K562 (cell line): Measurements from ENCODE around the gene CCDC192. TPM values are rescaled to one million over a fixed set of nuclear protein-coding genes. Genes with fewer than 3 reads are reported as not detected.

Source experiments
- ATAC-seq: fragments of 200-7000 bp; cut with Tn5 transposase; 3 replicates; pipeline ENCODE4 v1.9.1; 2020; ENCODE audit warnings: moderate library complexity
- BruUV-seq: library from RNA; stranded (reverse); fragments of 400-500 nt; replicated peaks from 2 replicates; lab custom pipeline; 2021; lab: Mats Ljungman, UMichigan
- CTCF ChIA-PET: fragments of 300-600 bp; formaldehyde crosslinking; extraction: SDS; loops from one replicate; lab custom pipeline; 2021; ENCODE audit warnings: low intra/inter-chr PET ratio; lab: Yijun Ruan, JAX
- POLR2A ChIA-PET: fragments of 300-600, 350-650 bp; sonication (Branson Sonifier 250); formaldehyde crosslinking; extraction: SDS; loops from one replicate; lab custom pipeline; 2021; ENCODE audit warnings: antibody characterized with exemption, inconsistent platforms; lab: Yijun Ruan, JAX
- DNase-seq, 4 experiments: peaks; one replicate each; pipeline versions ENCODE4 v3.0.0 to v3.0.0-alpha.2; 2011 to 2018; ENCODE audit warnings: low spot score in 3 of 4, mixed read lengths in 3 of 4; ENCODE audit errors: extremely low read depth in 1 of 4
- FAIRE-seq: peaks from 2 replicates; lab custom pipeline; 2011; peaks lifted over from hg19 to GRCh38; lab: Jason Lieb, UNC
- H2AFZ ChIP-seq: 2 replicates; pipeline ENCODE4 v1.6.0; 2011; ENCODE audit warnings: low read depth, low read length, control low read depth, inconsistent platforms
- H3K27ac ChIP-seq: fragments of 200-600 bp; 3 replicates; pipeline ENCODE4 v1.8.0; 2011; ENCODE audit warnings: low read depth, mild to moderate bottlenecking, control low read depth, inconsistent platforms, low read length, moderate library complexity, mixed read lengths; ENCODE audit errors: extremely low read depth
- H3K27me3 ChIP-seq, 2 experiments: fragments of 300-600 bp in 1 of 2; 2 replicates in 1 of 2; 3 replicates in 1 of 2; pipeline versions ENCODE4 v1.6.0 to v1.8.0; 2011; ENCODE audit warnings: inconsistent platforms in 2 of 2, low read length in 2 of 2, mild to moderate bottlenecking in 1 of 2, mixed read lengths in 1 of 2, moderate library complexity in 1 of 2; ENCODE audit not compliant: control insufficient read depth in 2 of 2, insufficient read depth in 2 of 2
- H3K36me3 ChIP-seq: fragments of 300-600 bp; 3 replicates; pipeline ENCODE4 v1.8.0; 2011; ENCODE audit warnings: mild to moderate bottlenecking, low read length, inconsistent platforms; ENCODE audit not compliant: control insufficient read depth, insufficient read depth
- H3K4me1 ChIP-seq, 2 experiments: fragments of 200-600 bp in 1 of 2; replicated peaks in 1 of 2; 2 replicates in 1 of 2; 3 replicates in 1 of 2; pipeline versions ENCODE4 v1.5.1 to v1.8.0; 2011; ENCODE audit warnings: inconsistent platforms in 2 of 2, low read length in 2 of 2, mild to moderate bottlenecking in 1 of 2, mixed read lengths in 1 of 2, moderate library complexity in 1 of 2; ENCODE audit not compliant: control insufficient read depth in 2 of 2, insufficient read depth in 2 of 2
- H3K4me2 ChIP-seq: 2 replicates; pipeline ENCODE4 v1.6.1; 2011; ENCODE audit warnings: low read length, control low read depth, inconsistent platforms, mixed read lengths; ENCODE audit not compliant: insufficient read depth
- H3K4me3 ChIP-seq: fragments of 200-600 bp; sonication (generic), shearing (Covaris generic); 2 replicates; pipeline ENCODE4 v1.5.1; 2016; ENCODE audit warnings: control low read depth, inconsistent platforms
- H3K79me2 ChIP-seq: fragments of 200-600 bp; 3 replicates; pipeline ENCODE4 v1.8.0; 2011; ENCODE audit warnings: low read length, inconsistent platforms; ENCODE audit not compliant: control insufficient read depth, insufficient read depth
- H3K9ac ChIP-seq, 2 experiments: 2 replicates each; pipeline versions ENCODE4 v1.6.0 to v1.6.1; 2011; ENCODE audit warnings: low read depth in 2 of 2, low read length in 2 of 2, control low read depth in 1 of 2, inconsistent platforms in 1 of 2, mild to moderate bottlenecking in 1 of 2, mixed read lengths in 1 of 2; ENCODE audit not compliant: insufficient read depth in 1 of 2
- H3K9me1 ChIP-seq: one replicate; pipeline ENCODE4 v1.6.0; 2011; ENCODE audit warnings: inconsistent platforms, mild to moderate bottlenecking, low read length, moderate library complexity; ENCODE audit not compliant: control insufficient read depth, insufficient read depth
- H3K9me3 ChIP-seq: replicated peaks from 2 replicates; pipeline ENCODE4 v1.5.1; 2011; ENCODE audit warnings: low read depth, low read length, inconsistent platforms; ENCODE audit not compliant: control insufficient read depth, insufficient read depth
- H4K20me1 ChIP-seq: replicated peaks from 2 replicates; pipeline ENCODE4 v1.6.1; 2011; ENCODE audit warnings: low read length, inconsistent platforms, mixed read lengths; ENCODE audit not compliant: control insufficient read depth, insufficient read depth
- CHCHD3 ChIP-seq: fragments of 250-450 bp; sonication (Bioruptor Pico); IDR thresholded peaks from 2 replicates; pipeline ENCODE4 v2.1.2; 2022; ENCODE audit warnings: mild to moderate bottlenecking
- FOXK2 ChIP-seq, 2 experiments: fragments of 450-650 bp; IDR thresholded peaks in 1 of 2; conservative IDR thresholded peaks in 1 of 2; 2 replicates each; pipeline ENCODE4 v1.6.1; 2016; ENCODE audit warnings: low read depth in 2 of 2, mild to moderate bottlenecking in 1 of 2
- GABPB2 ChIP-seq: fragments of 250-450 bp; sonication (Bioruptor Pico); conservative IDR thresholded peaks from 2 replicates; pipeline ENCODE4 v1.5.1; 2021; ENCODE audit warnings: mild to moderate bottlenecking
- HMBOX1 ChIP-seq: sonication (generic); IDR thresholded peaks from 2 replicates; pipeline ENCODE4 v1.6.1; 2016
- ILF3 ChIP-seq: fragments of 450-650 bp; IDR thresholded peaks from 2 replicates; pipeline ENCODE4 v1.6.1; 2018; ENCODE audit warnings: antibody characterized with exemption, mild to moderate bottlenecking, moderate library complexity, borderline replicate concordance
- MECOM ChIP-seq: fragments of 250-450 bp; sonication (Bioruptor Pico); IDR thresholded peaks from 2 replicates; pipeline ENCODE4 v1.8.0; 2022; ENCODE audit warnings: inconsistent platforms
- NFATC3 ChIP-seq: fragments of 450-650 bp; IDR thresholded peaks from 2 replicates; pipeline ENCODE4 v1.6.1; 2017; ENCODE audit warnings: mild to moderate bottlenecking
- NFE2L1 ChIP-seq: fragments of 450-650 bp; IDR thresholded peaks from 2 replicates; pipeline ENCODE4 v1.6.1; 2016; ENCODE audit warnings: missing genetic modification characterization, low read depth, mild to moderate bottlenecking, missing compliant biosample characterization, moderate library complexity, borderline replicate concordance
- POLR2AphosphoS5 ChIP-seq: IDR thresholded peaks from 2 replicates; pipeline ENCODE4 v1.6.1; 2011; ENCODE audit warnings: mild to moderate bottlenecking, low read depth, low read length, moderate library complexity; ENCODE audit not compliant: control insufficient read depth, insufficient read depth
- PPARD ChIP-seq: fragments of 250-450 bp; sonication (Bioruptor Pico); IDR thresholded peaks from 2 replicates; pipeline ENCODE4 v1.8.0; 2022; ENCODE audit warnings: inconsistent platforms, mild to moderate bottlenecking, moderate library complexity
- RCOR1 ChIP-seq, 2 experiments: IDR thresholded peaks; 2 replicates each; pipeline ENCODE4 v1.6.1; 2012; ENCODE audit warnings: low read depth in 2 of 2, low read length in 2 of 2, borderline replicate concordance in 1 of 2, improper control_type of control experiment in 1 of 2
- SPI1 ChIP-seq: IDR thresholded peaks from 2 replicates; pipeline ENCODE4 v1.6.1; 2011; ENCODE audit warnings: low read depth, low read length, control low read depth, borderline replicate concordance
- SRSF1 ChIP-seq: fragments of 200-400 bp; formaldehyde crosslinking; IDR thresholded peaks from 2 replicates; pipeline ENCODE4 v1.6.1; 2017; ENCODE audit warnings: mild to moderate bottlenecking, low read depth, low read length, moderate library complexity
- TRIM24 ChIP-seq, 2 experiments: fragments of 450-650 bp; IDR thresholded peaks; 2 replicates each; pipeline ENCODE4 v1.6.1; 2016
- YBX1 ChIP-seq: fragments of 450-650 bp; IDR thresholded peaks from 2 replicates; pipeline ENCODE4 v1.7.1; 2016; ENCODE audit warnings: mild to moderate bottlenecking
- ZNF780A ChIP-seq: fragments of 250-450 bp; sonication (Bioruptor Pico); IDR thresholded peaks from 2 replicates; pipeline ENCODE4 v1.5.0; 2021; ENCODE audit warnings: mild to moderate bottlenecking
- WGBS: fragments of 100-300 bp; shearing (Covaris generic); methylation state at CpG from one replicate; pipeline ENCODE4 v1.1.6; 2016; ENCODE audit warnings: low coverage, mixed read lengths; ENCODE audit not compliant: insufficient coverage; ENCODE audit errors: missing lambda C conversion rate; 5-methylcytosine and 5-hydroxymethylcytosine counted together
- in situ Hi-C: fragments of 300-500 bp; cut with MboI; formaldehyde crosslinking; loops from 4 replicates; pipeline ENCODE4 v1.15.0; 2018; ENCODE audit warnings: inconsistent platforms, mixed read lengths
- intact Hi-C: fragments of 100-400 bp; cut with micrococcal nuclease; formaldehyde crosslinking; loops from 2 replicates; pipeline ENCODE4 v1.14.2; 2022
- polyA plus RNA-seq, 8 experiments: library from polyadenylated mRNA; depleted of rRNA in 4 of 8; stranded (reverse) in 5 of 8; unstranded in 3 of 8; fragments of >200 nt; fragmentation: Nextera tagmentation in 2 of 8; fragmentation: Illumina TruSeq in 1 of 8; extraction: Ambion mirVana in 2 of 8; extraction: Trizol in 1 of 8; gene quantifications; 2 replicates each; pipeline versions ENCODE4 v1.2.1 to v1.2.3, GENCODE V29; 2011 to 2014; ENCODE audit warnings: inconsistent platforms in 1 of 8, missing spikeins in 1 of 8
- total RNA-seq, 7 experiments: library from RNA; depleted of rRNA in 6 of 7; stranded (reverse); fragments of >200 nt in 6 of 7; fragmentation: Illumina TruSeq in 2 of 7; extraction: Trizol in 2 of 7; gene quantifications; 2 replicates each; pipeline versions ENCODE4 v1.2.1 to v1.2.3, GENCODE V29; 2011 to 2021; ENCODE audit warnings: low replicate concordance in 1 of 7

The CCDC192 gene
- total and polyA plus RNA-seq, 9 of the 15 experiments (the other 6 are each of a cell fraction or from before 2014, with no cell fraction given), result 0.21 to 0.66 (median 0.38) TPM; not detected in 2

- Histone ChIP-seq H3K4me3 (no peak overlapping the region), H3K9me3 (no peaks in the 10 kb centered on the region), H3K4me2 (no peak overlapping the region), H3K79me2 (no peaks in the 10 kb centered on the region), H3K27ac (no peak overlapping the region), H3K36me3 (no peaks in the 10 kb centered on the region), H3K4me1 (no peaks in the 10 kb centered on the region; a peak in 1 of 5 replicates), H3K27me3 (no peaks in the 10 kb centered on the region; a peak in 1 of 5 replicates), H2AFZ (no peak overlapping the region), H4K20me1 (no peaks in the 10 kb centered on the region; the same call in 1 of the 2 replicates), H3K9me1 (no peaks in the 10 kb centered on the region), H3K9ac (no peak overlapping the region)
- 4% methylated on average over 2 of the region's 3 CpGs for WGBS
- intact Hi-C loops, result no loop called here
- ATAC-seq (no peak), FAIRE-seq (no peak), DNase-seq (no peak)
- in situ Hi-C loops, result no loop called here
- ChIA-PET POLR2A (interaction anchor here (0.8 kb wide), 1 partner anchor 10 kb away, joined by 3 read pairs; no protein-coding TSS in a partner anchor), CTCF (no interaction called here)
- BruUV-seq, result no TSS peak
- TF ChIP-seq HMBOX1, result no peak
- no peak for TF ChIP-seq CHCHD3
- TF ChIP-seq PPARD (CRISPR knock-in tag), result no peak
- no peak for TF ChIP-seq SRSF1
- TF ChIP-seq NFATC3, result no peak
- no peak for TF ChIP-seq FOXK2 (conservative IDR thresholded peaks at IDR 0.05 in 1 of 2, IDR thresholded peaks at IDR 0.05 in 1 of 2; ENCODE audit: low read depth in 2 of 2)
- TF ChIP-seq GABPB2 (CRISPR knock-in tag), result no peak
- no peak for TF ChIP-seq SPI1
- TF ChIP-seq RCOR1 (IDR thresholded peaks at IDR 0.05; ENCODE audit: borderline replicate concordance in 1 of 2, low read depth in 2 of 2, low read length in 2 of 2), result no peak
- no peak for TF ChIP-seq POLR2AphosphoS5
- TF ChIP-seq NFE2L1 (tag), result no peak
- no peak for TF ChIP-seq TRIM24 (IDR thresholded peaks at IDR 0.05)
- no peak for TF ChIP-seq ILF3
- TF ChIP-seq MECOM (CRISPR knock-in tag), result no peak
- no peak for TF ChIP-seq YBX1
- no peak for TF ChIP-seq ZNF780A (CRISPR knock-in tag)
These were observed 182.9 kb downstream of the CCDC192 start for GRCh38 chr5:127886081-127886480.
